ENCODE measurements around the gene APEH. TPM values are rescaled to one million over a fixed set of nuclear protein-coding genes. Genes with fewer than 3 reads are reported as not detected.

Gene APEH
- total RNA-seq, 1 donor from 2014 or later: 111 TPM

DNA sequence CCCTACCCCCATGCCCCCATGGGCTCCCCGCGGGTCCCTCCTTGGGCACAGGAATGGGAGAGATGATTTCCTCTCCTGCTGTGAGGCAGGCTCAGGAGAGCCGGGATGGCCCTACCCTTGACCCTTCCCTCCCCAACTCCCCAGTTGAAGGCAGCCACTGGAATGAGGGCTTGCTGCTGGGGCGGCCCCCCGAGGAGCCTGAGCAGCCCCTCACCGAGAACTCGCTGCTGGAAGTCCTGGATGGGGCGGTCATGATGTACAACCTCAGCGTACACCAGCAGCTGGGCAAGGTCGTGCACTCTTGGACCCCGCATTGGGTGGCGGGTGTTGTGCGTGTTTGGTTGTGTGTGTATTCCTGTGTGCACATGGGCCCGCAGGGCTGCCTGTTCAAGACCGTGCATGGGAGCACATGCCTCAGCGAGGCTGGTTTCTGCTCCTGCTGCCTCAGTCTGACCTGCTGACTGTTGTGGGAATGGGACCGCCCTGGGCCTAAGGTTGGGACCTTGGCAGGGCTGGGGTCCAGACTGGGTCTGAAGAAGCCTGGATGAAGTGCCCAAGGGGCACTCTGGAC is 31.3 kb downstream of the APEH start:
- H3K27me3 Mint-ChIP-seq (ENCODE audit: low read depth): no peaks in the 10 kb centered on the region
- DNase-seq (ENCODE audit: low spot score): no peak

GRCh38 chr3:49706456-49707112 is 32.4 kb downstream of the APEH start:
- Mint-ChIP-seq H3K4me1 (ENCODE audit: low read depth) (peaks cover 4% of the 10 kb centered on the region), H3K36me3 (ENCODE audit: low read depth) (peaks cover 25% of the 10 kb centered on the region), H3K4me3 (ENCODE audit: low read depth) (no peak overlapping the region), H3K27me3 (ENCODE audit: low read depth) (no peaks in the 10 kb centered on the region), H3K27ac (no peak overlapping the region), H3K9me3 (no peaks in the 10 kb centered on the region)
- intact Hi-C loops (cut with micrococcal nuclease): no loop called here
- DNase-seq (ENCODE audit: low spot score): no peak

More for the DNA sequence above, 31.3 kb downstream of the APEH start:
- H3K4me1 Mint-ChIP-seq (ENCODE audit: low read depth): no peaks in the 10 kb centered on the region
- intact Hi-C loops (cut with micrococcal nuclease): no loop called here
- H3K9me3 Mint-ChIP-seq: no peaks in the 10 kb centered on the region
- H3K36me3 Mint-ChIP-seq (ENCODE audit: low read depth): peaks cover 21% of the 10 kb centered on the region
- no peak overlapping the region for H3K27ac Mint-ChIP-seq
- H3K4me3 Mint-ChIP-seq (ENCODE audit: low read depth): no peak overlapping the region

DNA sequence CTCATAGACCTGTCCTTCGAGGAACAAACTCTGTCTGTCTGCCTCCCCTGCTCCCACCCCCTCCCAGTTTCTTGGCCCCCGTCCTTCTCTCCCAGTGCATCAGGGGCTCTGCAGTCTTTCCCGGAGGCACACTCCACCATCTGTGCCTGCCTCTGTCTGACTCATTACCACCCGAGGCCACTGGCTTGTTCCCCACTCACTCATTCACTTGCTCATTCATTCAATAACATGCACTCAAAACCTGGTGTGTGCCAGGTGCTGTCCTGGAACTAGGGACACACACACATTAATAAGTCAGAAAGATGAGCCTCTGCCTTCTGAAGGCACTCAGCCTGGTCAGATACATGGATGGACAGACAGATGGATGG is 32.9 kb downstream of the APEH start:
- intact Hi-C loops (cut with micrococcal nuclease): no loop called here
- Mint-ChIP-seq H3K36me3 (ENCODE audit: low read depth) (peaks cover 25% of the 10 kb centered on the region), H3K27me3 (ENCODE audit: low read depth) (no peaks in the 10 kb centered on the region), H3K4me1 (ENCODE audit: low read depth) (peaks cover 6% of the 10 kb centered on the region), H3K9me3 (no peaks in the 10 kb centered on the region), H3K4me3 (ENCODE audit: low read depth) (no peak overlapping the region), H3K27ac (no peak overlapping the region)
- DNase-seq (ENCODE audit: low spot score): no peak

- H3K27me3 Mint-ChIP-seq (ENCODE audit: low read depth): no peaks in the 10 kb centered on the region
- H3K4me3 Mint-ChIP-seq (ENCODE audit: low read depth): no peak overlapping the region
- intact Hi-C loops (cut with micrococcal nuclease): no loop called here
- H3K4me1 Mint-ChIP-seq (ENCODE audit: low read depth): peaks cover 12% of the 10 kb centered on the region
- no peak overlapping the region for H3K27ac Mint-ChIP-seq
- DNase-seq (ENCODE audit: low spot score): no peak
- H3K36me3 Mint-ChIP-seq (ENCODE audit: low read depth): peaks cover 17% of the 10 kb centered on the region
- no peaks in the 10 kb centered on the region for H3K9me3 Mint-ChIP-seq
Observed at GRCh38 chr3:49709852-49710251, 35.7 kb downstream of the APEH start.

GRCh38 chr3:49711489-49711888 is 37.3 kb downstream of the APEH start:
- H3K9me3 Mint-ChIP-seq: no peaks in the 10 kb centered on the region
- peaks cover 12% of the 10 kb centered on the region for H3K4me1 Mint-ChIP-seq (ENCODE audit: low read depth)
- no peak for DNase-seq (ENCODE audit: low spot score)
- H3K27ac Mint-ChIP-seq: no peak overlapping the region
- peaks cover 17% of the 10 kb centered on the region for H3K36me3 Mint-ChIP-seq (ENCODE audit: low read depth)
- intact Hi-C loops (cut with micrococcal nuclease): no loop called here
- no peak overlapping the region for H3K4me3 Mint-ChIP-seq (ENCODE audit: low read depth)
- H3K27me3 Mint-ChIP-seq (ENCODE audit: low read depth): no peaks in the 10 kb centered on the region

- intact Hi-C loops (cut with micrococcal nuclease): no loop called here
- Mint-ChIP-seq H3K27me3 (ENCODE audit: low read depth) (no peaks in the 10 kb centered on the region), H3K4me1 (ENCODE audit: low read depth) (peaks cover 12% of the 10 kb centered on the region), H3K36me3 (ENCODE audit: low read depth) (peaks cover 11% of the 10 kb centered on the region), H3K4me3 (ENCODE audit: low read depth) (no peak overlapping the region), H3K27ac (no peak overlapping the region), H3K9me3 (no peaks in the 10 kb centered on the region)
- DNase-seq (ENCODE audit: low spot score): no peak
Observed at GRCh38 chr3:49712166-49712565, 38.0 kb downstream of the APEH start.

DNA sequence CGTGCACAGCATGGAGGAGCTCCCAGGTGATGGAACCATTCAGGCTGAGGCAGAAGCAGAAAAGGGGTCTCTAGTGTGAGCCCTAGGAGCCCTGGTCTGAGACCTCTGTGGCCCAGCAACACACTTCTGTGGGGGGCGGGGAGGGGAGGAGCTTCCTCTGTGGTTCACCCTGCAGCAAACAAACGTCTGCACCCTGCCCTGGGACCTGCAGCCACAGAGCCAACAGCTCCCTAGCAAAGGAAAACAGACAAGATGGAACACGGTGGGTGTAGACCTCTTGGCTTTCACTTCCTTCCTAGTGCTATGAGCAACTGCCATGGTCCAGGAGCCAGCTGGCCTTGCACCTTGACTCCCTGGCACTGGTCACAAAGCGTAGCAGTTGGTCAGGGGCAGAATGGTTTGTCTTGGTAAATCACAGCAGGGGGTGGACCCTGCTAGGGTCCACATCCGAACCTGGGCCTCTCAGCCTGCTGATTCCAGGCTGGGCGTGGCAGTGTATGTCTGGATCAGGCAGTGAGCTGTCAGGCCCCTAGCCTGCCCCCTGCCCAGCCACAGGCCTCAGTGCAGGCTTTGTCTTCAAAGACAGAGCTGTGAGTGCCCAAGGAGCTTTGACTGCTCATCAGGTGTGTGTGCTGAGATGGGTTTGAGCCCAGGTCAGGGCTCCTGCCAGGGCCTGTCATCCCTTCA is 38.6 kb downstream of the APEH start:
- no peaks in the 10 kb centered on the region for H3K27me3 Mint-ChIP-seq (ENCODE audit: low read depth)
- H3K4me3 Mint-ChIP-seq (ENCODE audit: low read depth): no peak overlapping the region
- H3K4me1 Mint-ChIP-seq (ENCODE audit: low read depth): peaks cover 12% of the 10 kb centered on the region
- no peaks in the 10 kb centered on the region for H3K9me3 Mint-ChIP-seq
- DNase-seq (ENCODE audit: low spot score): no peak
- H3K27ac Mint-ChIP-seq: no peak overlapping the region
- H3K36me3 Mint-ChIP-seq (ENCODE audit: low read depth): peaks cover 7% of the 10 kb centered on the region
- intact Hi-C loops (cut with micrococcal nuclease): no loop called here

DNA sequence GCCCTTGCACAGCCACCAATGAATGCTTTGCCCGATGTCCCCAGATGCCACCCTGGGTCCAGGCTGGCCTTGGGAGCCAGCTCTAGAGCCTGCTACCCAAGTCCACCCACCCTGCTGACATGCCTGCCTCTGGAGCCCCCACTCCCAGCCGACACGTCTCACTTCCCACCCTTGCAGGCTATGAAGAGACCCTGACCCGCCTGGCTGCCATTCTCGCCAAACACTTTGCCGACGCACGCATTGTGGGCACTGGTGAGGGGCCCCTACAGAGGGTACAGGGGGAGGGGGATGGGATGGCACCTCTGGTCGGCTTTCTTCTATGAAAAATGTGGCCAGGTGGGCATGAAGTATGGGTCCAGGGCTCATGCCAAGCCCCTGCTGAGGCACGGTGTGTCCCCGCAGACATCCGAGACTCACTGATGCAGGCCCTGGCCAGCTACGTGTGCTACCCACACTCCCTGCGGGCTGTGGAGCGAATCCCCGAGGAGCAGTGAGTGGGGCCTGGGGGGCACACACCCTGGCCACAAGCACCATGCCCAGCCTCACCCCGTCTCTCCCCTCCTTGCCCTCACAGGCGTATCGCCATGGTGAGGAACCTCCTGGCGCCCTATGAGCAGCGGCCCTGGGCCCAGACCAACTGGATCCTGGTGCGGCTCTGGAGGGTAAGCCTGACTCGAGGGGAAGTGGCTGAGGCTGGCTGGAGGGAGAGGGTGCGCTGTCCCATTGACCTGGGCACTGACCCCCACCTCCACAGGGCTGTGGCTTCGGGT is 39.4 kb downstream of the APEH start:
- no peak overlapping the region for H3K27ac Mint-ChIP-seq
- no peak for DNase-seq (ENCODE audit: low spot score)
- no peak overlapping the region for H3K4me3 Mint-ChIP-seq (ENCODE audit: low read depth)
- H3K36me3 Mint-ChIP-seq (ENCODE audit: low read depth): peaks cover 7% of the 10 kb centered on the region
- H3K27me3 Mint-ChIP-seq (ENCODE audit: low read depth): no peaks in the 10 kb centered on the region
- no peaks in the 10 kb centered on the region for H3K9me3 Mint-ChIP-seq
- H3K4me1 Mint-ChIP-seq (ENCODE audit: low read depth): peaks cover 13% of the 10 kb centered on the region
- intact Hi-C loops (cut with micrococcal nuclease): no loop called here

DNA sequence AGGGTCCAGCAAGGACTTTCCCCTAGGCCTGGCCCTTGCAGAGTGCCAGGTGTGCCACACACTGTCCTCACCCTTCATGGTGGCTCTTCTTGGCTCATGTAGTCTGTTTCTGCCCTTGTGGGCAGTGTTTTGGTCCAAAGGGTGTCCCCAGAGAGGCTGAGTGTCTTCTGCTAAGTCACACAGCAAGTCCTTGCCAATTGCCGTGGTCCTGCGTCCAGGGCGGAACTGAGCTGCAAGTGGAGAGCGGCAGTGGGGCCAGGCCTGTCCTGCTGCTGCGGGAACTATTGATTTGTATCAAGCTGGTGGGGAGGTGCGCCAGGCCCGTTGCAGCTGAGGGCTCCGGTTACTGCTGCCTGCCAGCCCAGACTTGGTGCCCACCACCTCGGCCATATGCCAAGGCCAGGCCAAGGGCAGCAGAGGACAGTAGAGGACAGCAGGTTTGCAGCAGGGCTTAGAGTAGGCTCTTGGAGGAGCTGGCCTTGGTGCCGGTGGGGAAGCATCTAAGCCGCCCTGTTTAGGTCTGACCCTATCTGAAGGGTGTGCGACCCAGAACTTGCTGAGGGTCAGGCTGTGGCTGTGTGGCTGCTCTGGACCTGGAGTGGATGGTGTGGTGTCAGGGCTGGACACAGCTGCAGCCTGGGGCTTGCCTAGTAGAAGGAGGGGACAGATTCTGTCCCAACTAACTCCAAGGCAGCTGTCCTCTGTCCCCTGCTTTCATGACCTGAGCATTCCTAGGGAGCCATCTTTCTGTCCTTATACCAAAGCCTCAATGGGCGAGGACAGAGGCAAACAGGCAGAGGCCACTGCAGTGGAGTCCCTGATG is 40.8 kb downstream of the APEH start:
- Mint-ChIP-seq H3K27me3 (ENCODE audit: low read depth) (no peaks in the 10 kb centered on the region), H3K9me3 (no peaks in the 10 kb centered on the region), H3K27ac (no peak overlapping the region), H3K4me3 (ENCODE audit: low read depth) (no peak overlapping the region), H3K4me1 (ENCODE audit: low read depth) (peaks cover 22% of the 10 kb centered on the region), H3K36me3 (ENCODE audit: low read depth) (peaks cover 8% of the 10 kb centered on the region)
- DNase-seq (ENCODE audit: low spot score): no peak
- intact Hi-C loops (cut with micrococcal nuclease): no loop called here

DNA sequence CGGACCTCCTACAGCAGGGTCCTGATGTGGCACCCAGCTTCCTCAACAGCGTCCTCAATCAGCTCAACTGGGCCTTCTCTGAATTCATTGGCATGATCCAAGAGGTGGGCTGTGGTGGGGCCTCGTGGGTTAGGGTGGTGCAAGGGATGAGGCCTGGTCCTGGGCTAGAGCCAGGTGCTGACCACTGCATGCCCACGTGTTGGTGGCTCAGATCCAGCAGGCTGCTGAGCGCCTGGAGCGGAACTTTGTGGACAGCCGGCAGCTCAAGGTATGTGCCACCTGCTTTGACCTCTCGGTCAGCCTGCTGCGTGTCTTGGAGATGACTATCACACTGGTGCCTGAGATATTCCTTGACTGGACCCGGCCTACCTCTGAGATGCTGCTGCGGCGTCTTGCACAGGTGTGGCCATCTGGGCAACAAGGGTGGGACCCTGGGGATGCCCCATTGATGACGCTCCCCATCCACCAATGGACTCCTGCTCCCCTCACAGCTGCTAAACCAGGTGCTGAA is 41.5 kb downstream of the APEH start:
- no peak overlapping the region for H3K27ac Mint-ChIP-seq
- no peak overlapping the region for H3K4me3 Mint-ChIP-seq (ENCODE audit: low read depth)
- no peak for DNase-seq (ENCODE audit: low spot score)
- H3K27me3 Mint-ChIP-seq (ENCODE audit: low read depth): no peaks in the 10 kb centered on the region
- H3K36me3 Mint-ChIP-seq (ENCODE audit: low read depth): peaks cover 9% of the 10 kb centered on the region
- H3K9me3 Mint-ChIP-seq: no peaks in the 10 kb centered on the region
- intact Hi-C loops (cut with micrococcal nuclease): no loop called here
- peaks cover 22% of the 10 kb centered on the region for H3K4me1 Mint-ChIP-seq (ENCODE audit: low read depth)

DNA sequence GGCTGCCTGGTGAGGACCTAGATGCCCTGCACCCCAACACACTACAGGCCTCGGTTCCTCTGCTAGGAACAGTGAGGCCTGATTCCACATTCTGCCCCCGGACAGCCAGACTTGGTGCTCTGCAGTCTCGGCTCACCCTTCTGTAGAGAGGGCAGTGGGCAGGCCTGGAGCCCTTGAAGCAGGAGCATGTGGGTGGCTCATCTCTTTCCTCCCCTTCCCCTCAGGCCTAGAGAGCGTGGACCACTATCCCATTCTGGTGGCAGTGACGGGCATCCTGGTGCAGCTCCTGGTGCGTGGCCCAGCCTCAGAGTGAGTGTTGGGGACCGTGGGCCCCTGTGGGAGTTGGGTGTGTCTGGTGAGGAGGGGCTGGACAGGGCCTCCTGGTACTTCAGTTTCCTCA is 42.0 kb downstream of the APEH start:
- Mint-ChIP-seq H3K36me3 (ENCODE audit: low read depth) (peaks cover 13% of the 10 kb centered on the region), H3K9me3 (no peaks in the 10 kb centered on the region), H3K4me3 (ENCODE audit: low read depth) (no peak overlapping the region), H3K27ac (no peak overlapping the region), H3K27me3 (ENCODE audit: low read depth) (no peaks in the 10 kb centered on the region), H3K4me1 (ENCODE audit: low read depth) (peaks cover 23% of the 10 kb centered on the region)
- DNase-seq (ENCODE audit: low spot score): no peak
- intact Hi-C loops (cut with micrococcal nuclease): no loop called here

DNA sequence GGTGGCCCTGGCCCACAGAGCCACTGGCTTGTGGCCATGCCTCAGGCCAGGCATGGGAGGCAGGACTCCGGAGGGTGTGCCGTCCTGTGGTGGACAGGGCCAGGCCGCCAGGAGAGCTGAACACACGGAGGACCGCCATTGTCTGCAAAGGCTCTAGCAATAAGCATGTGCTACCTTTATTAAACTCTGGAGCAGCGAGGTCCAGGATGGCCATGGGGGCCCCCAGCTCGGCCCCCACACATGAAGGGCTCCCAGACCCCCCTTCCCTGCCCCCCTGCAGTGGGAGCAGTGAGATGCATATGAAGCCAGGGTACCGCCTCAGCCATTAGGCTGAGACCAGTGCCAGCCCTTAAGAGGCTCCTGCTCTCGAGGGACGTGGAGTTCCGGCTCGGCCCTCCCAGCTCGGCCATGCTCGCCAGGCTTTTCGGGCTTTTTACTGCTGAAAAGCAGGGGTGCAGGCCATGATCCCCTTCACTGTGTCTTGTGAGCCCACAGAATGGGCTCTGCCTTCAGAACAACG is 42.6 kb downstream of the APEH start:
- H3K36me3 Mint-ChIP-seq (ENCODE audit: low read depth): peaks cover 14% of the 10 kb centered on the region
- DNase-seq (ENCODE audit: low spot score): no peak
- H3K4me3 Mint-ChIP-seq (ENCODE audit: low read depth): no peak overlapping the region
- H3K4me1 Mint-ChIP-seq (ENCODE audit: low read depth): peaks cover 19% of the 10 kb centered on the region
- no peaks in the 10 kb centered on the region for H3K27me3 Mint-ChIP-seq (ENCODE audit: low read depth)
- intact Hi-C loops (cut with micrococcal nuclease): no loop called here
- no peaks in the 10 kb centered on the region for H3K9me3 Mint-ChIP-seq
- no peak overlapping the region for H3K27ac Mint-ChIP-seq

Measured in activated T-helper 2 cell treated with anti-CD3 and anti-CD28 coated beads, Interferon-gamma antibody, Interleukin-2, Interleukin-4, amounts not matched to agents 10 μg/mL and 5 μg/mL and 100 μg/mL, durations not matched to agents 14 hours and 24 hours and 36 hours (primary cell).